Measurements from ENCODE around the gene SRPK3. TPM values are rescaled to one million over a fixed set of nuclear protein-coding genes. Genes with fewer than 3 reads are reported as not detected.

SRPK3 gene
- total RNA-seq, 6 donors from 2014 or later, result 0.20 to 0.44 (median 0.23) TPM; not detected in 2

DNA sequence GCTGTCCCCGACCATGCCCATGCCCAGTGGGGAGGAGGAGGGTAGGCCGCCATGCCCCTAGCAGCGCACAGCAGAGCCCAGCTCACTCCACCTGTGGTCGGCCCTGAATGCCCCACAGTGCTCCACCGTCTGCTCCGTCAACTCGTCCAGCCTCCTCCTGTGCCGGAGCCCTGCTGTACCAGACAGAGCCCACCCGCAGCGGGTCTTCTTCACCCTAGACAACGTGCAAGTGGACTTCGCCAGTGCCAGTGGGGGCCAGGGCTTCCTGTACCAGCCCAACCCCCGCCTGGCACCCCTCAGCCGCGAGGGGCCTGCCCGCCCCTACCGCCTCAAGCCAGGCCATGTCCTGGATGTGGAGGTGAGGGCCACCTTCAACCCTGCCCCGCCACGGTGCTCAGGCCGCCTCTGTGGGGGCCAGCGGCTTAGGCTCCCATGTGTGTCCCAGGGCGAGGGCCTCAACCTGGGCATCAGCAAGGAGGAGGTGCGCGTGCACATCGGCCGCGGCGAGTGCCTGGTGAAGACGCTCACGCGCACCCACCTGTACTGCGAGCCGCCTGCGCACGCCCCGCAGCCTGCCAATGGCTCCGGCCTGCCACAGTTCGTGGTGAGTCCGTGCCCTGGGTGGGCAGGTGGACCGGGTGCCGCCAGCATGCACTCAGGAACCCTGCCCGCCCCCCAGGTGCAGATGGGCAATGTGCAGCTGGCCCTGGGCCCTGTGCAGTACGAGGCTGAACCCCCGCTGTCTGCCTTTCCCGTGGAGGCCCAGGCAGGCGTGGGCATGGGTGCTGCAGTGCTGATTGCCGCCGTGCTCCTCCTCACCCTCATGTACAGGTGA is 6.9 kb upstream of the SRPK3 start:
- no peaks in the 10 kb centered on the region for H3K36me3 ChIP-seq
- no peaks in the 10 kb centered on the region for H3K9me3 ChIP-seq
- WGBS, 2 donors, result 97% methylated on average over 47 of the region's 48 CpGs; no CpG with 5 or more reads in 1 of the 2 donors
- H3K27me3 ChIP-seq, result peaks cover 0 to 8% (median 0%) of the 10 kb centered on the region in 4 donors
- ATAC-seq (ENCODE audit: low FRiP score in 2 of 2), result no peak
- no peaks in the 10 kb centered on the region for H3K4me1 ChIP-seq
- TF ChIP-seq EP300 (IDR thresholded peaks at IDR 0.05), result no peak
- TF ChIP-seq POLR2AphosphoS5 (IDR thresholded peaks at IDR 0.05), result no peak
- no peak for TF ChIP-seq POLR2A (IDR thresholded peaks at IDR 0.05)
- TF ChIP-seq, protein P1, sequence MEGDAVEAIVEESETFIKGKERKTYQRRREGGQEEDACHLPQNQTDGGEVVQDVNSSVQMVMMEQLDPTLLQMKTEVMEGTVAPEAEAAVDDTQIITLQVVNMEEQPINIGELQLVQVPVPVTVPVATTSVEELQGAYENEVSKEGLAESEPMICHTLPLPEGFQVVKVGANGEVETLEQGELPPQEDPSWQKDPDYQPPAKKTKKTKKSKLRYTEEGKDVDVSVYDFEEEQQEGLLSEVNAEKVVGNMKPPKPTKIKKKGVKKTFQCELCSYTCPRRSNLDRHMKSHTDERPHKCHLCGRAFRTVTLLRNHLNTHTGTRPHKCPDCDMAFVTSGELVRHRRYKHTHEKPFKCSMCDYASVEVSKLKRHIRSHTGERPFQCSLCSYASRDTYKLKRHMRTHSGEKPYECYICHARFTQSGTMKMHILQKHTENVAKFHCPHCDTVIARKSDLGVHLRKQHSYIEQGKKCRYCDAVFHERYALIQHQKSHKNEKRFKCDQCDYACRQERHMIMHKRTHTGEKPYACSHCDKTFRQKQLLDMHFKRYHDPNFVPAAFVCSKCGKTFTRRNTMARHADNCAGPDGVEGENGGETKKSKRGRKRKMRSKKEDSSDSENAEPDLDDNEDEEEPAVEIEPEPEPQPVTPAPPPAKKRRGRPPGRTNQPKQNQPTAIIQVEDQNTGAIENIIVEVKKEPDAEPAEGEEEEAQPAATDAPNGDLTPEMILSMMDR (IDR thresholded peaks at IDR 0.05), result no peak
- no peak overlapping the region for H3K4me3 ChIP-seq
- DNase-seq, result peak in 1 of 2 donors; percentile 53
- no peak overlapping the region for H3K27ac ChIP-seq

DNA sequence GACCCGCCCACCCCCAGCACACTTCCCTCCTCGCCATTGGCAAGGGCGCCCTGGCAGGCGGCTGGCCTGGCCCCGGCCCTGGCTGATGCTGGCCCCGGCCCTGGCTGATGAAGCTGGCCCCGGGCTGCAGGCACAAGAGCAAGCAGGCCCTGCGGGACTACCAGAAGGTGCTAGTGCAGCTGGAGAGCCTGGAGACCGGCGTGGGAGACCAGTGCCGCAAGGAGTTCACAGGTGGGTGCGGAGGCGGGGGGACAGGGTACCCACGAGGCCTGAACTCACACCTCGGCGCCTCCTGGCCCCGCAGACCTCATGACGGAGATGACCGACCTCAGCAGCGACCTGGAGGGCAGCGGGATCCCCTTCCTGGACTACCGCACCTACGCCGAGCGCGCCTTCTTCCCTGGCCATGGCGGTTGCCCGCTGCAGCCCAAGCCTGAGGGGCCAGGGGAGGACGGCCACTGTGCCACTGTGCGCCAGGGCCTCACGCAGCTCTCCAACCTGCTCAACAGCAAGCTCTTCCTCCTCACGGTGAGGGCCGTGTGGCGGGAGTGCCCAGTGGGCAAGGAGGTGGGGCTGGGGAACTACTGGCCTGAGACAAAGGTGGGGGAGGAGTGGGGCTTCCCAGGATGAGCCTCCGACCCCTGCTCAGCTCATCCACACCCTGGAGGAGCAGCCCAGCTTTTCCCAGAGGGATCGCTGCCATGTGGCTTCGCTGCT is 6.1 kb upstream of the SRPK3 start:
- H3K4me1 ChIP-seq, result no peaks in the 10 kb centered on the region
- DNase-seq, result peak in 1 of 2 donors; percentile 55
- no peak overlapping the region for H3K27ac ChIP-seq
- peaks cover 0 to 8% (median 0%) of the 10 kb centered on the region in 4 donors for H3K27me3 ChIP-seq
- no peak overlapping the region for H3K4me3 ChIP-seq
- 96% methylated on average over 5 to 36 of the region's 37 CpGs for WGBS, 2 donors
- TF ChIP-seq, protein P1 (IDR thresholded peaks at IDR 0.05), result no peak
- TF ChIP-seq POLR2AphosphoS5 (IDR thresholded peaks at IDR 0.05), result no peak
- no peak for TF ChIP-seq POLR2A (IDR thresholded peaks at IDR 0.05)
- no peak for TF ChIP-seq EP300 (IDR thresholded peaks at IDR 0.05)
- ATAC-seq (ENCODE audit: low FRiP score in 2 of 2), result no peak
- H3K9me3 ChIP-seq, result no peaks in the 10 kb centered on the region
- no peaks in the 10 kb centered on the region for H3K36me3 ChIP-seq

- ATAC-seq (ENCODE audit: low FRiP score in 2 of 2), result no peak
- 94% methylated on average over 28 of the region's 42 CpGs; no CpG with 5 or more reads in 1 of the 2 donors for WGBS, 2 donors
- Histone ChIP-seq H3K4me3 (no peak overlapping the region), H3K27ac (no peak overlapping the region), H3K36me3 (no peaks in the 10 kb centered on the region), H3K4me1 (peaks cover 0 to under 1% (median 0%) of the 10 kb centered on the region in 4 donors), H3K27me3 (peaks cover 0 to 9% (median 0%) of the 10 kb centered on the region in 4 donors), H3K9me3 (no peaks in the 10 kb centered on the region)
- DNase-seq, result peak in 1 of 2 donors; percentile 32
- no peak for TF ChIP-seq EP300 (IDR thresholded peaks at IDR 0.05)
- TF ChIP-seq POLR2AphosphoS5 (IDR thresholded peaks at IDR 0.05), result no peak
- no peak for TF ChIP-seq POLR2A (IDR thresholded peaks at IDR 0.05)
- TF ChIP-seq, protein P1 (IDR thresholded peaks at IDR 0.05), result no peak
Observed at GRCh38 chrX:153775293-153776119, 5.3 kb upstream of the SRPK3 start.

DNA sequence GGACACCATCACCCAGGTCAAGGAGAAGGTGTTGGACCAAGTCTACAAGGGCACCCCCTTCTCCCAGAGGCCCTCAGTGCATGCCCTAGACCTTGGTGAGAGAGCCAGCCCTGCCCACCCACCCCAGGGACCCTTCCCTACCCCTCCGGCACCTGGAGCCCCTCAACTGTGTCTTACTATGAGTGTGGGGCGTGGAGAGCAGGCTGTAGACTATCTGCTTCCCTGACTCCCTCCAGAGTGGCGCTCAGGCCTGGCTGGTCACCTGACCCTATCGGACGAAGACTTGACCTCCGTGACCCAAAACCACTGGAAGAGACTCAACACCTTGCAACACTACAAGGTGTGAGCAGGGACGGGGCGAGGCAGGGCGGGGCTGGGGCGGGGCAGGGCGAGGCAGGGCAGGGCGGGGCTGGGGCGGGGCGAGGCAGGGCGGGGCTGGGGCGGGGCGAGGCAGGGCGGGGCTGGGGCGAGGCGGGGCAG is 4.7 kb upstream of the SRPK3 start:
- Histone ChIP-seq H3K4me1 (peaks cover 0 to 7% (median 1%) of the 10 kb centered on the region in 4 donors), H3K9me3 (no peaks in the 10 kb centered on the region), H3K27me3 (peaks cover 0 to 12% (median 0%) of the 10 kb centered on the region in 4 donors), H3K36me3 (no peaks in the 10 kb centered on the region), H3K27ac (no peak overlapping the region), H3K4me3 (no peak overlapping the region)
- DNase-seq (no peak), ATAC-seq (ENCODE audit: low FRiP score in 2 of 2) (no peak)
- TF ChIP-seq POLR2AphosphoS5 (IDR thresholded peaks at IDR 0.05) (no peak), EP300 (IDR thresholded peaks at IDR 0.05) (no peak), POLR2A (IDR thresholded peaks at IDR 0.05) (no peak)
- TF ChIP-seq, protein P1 (IDR thresholded peaks at IDR 0.05), result no peak
- WGBS, 2 donors, result 71% methylated on average over 8 of the region's 20 CpGs; no CpG with 5 or more reads in 1 of the 2 donors

Measured in upper lobe of left lung (tissue), 6 donors.